Prostate gland (tissue), 2 donors: Measurements from ENCODE around the gene BCR.

Experiments
- POLR2A ChIP-seq: fragments of 450-650 bp; IDR thresholded peaks from one replicate; pipeline ENCODE4 v1.6.1; 2016; ENCODE audit warnings: antibody characterized with exemption, mild to moderate bottlenecking
- POLR2AphosphoS5 ChIP-seq: sonication (generic); formaldehyde crosslinking; IDR thresholded peaks from one replicate; pipeline ENCODE4 v1.6.1; 2017; ENCODE audit warnings: antibody characterized with exemption
- TF ChIP-seq, protein P1 (sequence below), 4 experiments: fragments of 200-600 bp in 2 of 4; fragments of 450-650 bp in 2 of 4; sonication (generic) in 2 of 4; IDR thresholded peaks; 1 replicate in 3 of 4; 2 replicates in 1 of 4; pipeline ENCODE4 v1.5.1; 2016 to 2019; ENCODE audit warnings: antibody characterized with exemption in 4 of 4, mild to moderate bottlenecking in 2 of 4, moderate library complexity in 2 of 4

DNA sequence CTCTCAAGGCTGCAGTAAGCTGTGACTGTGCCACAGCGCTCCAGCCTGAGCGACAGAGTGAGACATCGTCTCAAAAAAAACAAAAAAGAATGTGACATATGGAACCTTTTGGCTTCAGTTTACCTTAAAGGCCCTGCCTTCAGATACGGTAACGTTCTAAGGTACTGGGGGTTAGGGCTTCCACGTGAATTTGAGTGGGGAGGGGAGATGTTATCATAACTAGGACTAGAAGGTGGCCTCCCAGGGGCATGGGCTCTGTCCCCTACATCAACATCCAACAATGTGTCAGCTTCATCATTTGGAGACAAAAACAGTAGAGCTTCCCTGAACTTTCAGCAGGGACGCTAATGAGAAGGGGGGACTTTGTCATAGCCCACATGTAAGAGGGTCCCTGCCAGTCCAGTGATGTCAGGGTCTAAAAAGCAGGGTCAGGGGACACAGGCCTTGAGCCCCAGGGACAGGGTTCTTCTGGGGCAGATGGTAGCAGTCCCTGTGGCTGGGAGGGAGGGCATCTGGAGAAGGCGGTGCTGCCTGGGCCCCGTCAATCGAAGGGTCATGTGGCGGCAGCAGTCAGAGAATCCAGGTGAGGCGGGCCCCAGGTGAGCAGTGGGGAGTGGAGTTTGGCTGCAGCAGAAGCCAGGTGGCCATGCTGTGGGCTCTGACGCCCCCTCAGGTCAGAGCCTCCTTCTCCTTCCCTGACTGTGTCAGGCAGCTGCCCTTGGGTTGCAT lies 79.8 kb downstream of the BCR start:
- TF ChIP-seq POLR2A (no peak), POLR2AphosphoS5 (no peak)
- TF ChIP-seq, protein P1, sequence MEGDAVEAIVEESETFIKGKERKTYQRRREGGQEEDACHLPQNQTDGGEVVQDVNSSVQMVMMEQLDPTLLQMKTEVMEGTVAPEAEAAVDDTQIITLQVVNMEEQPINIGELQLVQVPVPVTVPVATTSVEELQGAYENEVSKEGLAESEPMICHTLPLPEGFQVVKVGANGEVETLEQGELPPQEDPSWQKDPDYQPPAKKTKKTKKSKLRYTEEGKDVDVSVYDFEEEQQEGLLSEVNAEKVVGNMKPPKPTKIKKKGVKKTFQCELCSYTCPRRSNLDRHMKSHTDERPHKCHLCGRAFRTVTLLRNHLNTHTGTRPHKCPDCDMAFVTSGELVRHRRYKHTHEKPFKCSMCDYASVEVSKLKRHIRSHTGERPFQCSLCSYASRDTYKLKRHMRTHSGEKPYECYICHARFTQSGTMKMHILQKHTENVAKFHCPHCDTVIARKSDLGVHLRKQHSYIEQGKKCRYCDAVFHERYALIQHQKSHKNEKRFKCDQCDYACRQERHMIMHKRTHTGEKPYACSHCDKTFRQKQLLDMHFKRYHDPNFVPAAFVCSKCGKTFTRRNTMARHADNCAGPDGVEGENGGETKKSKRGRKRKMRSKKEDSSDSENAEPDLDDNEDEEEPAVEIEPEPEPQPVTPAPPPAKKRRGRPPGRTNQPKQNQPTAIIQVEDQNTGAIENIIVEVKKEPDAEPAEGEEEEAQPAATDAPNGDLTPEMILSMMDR (IDR thresholded peaks at IDR 0.05), result no peak
